GM12878 (cell line): ENCODE measurements around the gene FAM221A. TPM values are rescaled to one million over a fixed set of nuclear protein-coding genes. Genes with fewer than 3 reads are reported as not detected.

Experiments used
- BHLHE40 ChIP-seq, 2 experiments: fragments of 450-650 bp in 1 of 2; IDR thresholded peaks; 2 replicates each; pipeline ENCODE4 v1.6.1; 2011 to 2017; ENCODE audit warnings: low read depth in 2 of 2, borderline replicate concordance in 1 of 2, improper control_type of control experiment in 1 of 2, low read length in 1 of 2, mild to moderate bottlenecking in 1 of 2
- BMI1 ChIP-seq: fragments of 450-650 bp; IDR thresholded peaks from 2 replicates; pipeline ENCODE4 v1.6.1; 2016; ENCODE audit warnings: mild to moderate bottlenecking, moderate library complexity, borderline replicate concordance
- CUX1 ChIP-seq: IDR thresholded peaks from 2 replicates; pipeline ENCODE4 v1.6.1; 2012; ENCODE audit warnings: improper control_type of control experiment, low read depth, low read length; ENCODE audit not compliant: insufficient replicate concordance
- DPF2 ChIP-seq: fragments of 450-650 bp; IDR thresholded peaks from 2 replicates; pipeline ENCODE4 v1.6.1; 2017; ENCODE audit warnings: mild to moderate bottlenecking
- EED ChIP-seq: sonication (generic); IDR thresholded peaks from 2 replicates; pipeline ENCODE4 v1.6.1; 2016; ENCODE audit warnings: antibody characterized with exemption, low read depth
- ESRRA ChIP-seq: IDR thresholded peaks from 2 replicates; pipeline ENCODE4 v1.6.1; 2012; ENCODE audit warnings: mild to moderate bottlenecking, low read length, improper control_type of control experiment
- FOXK2 ChIP-seq: fragments of 450-650 bp; IDR thresholded peaks from 2 replicates; pipeline ENCODE4 v1.6.1; 2017; ENCODE audit warnings: mild to moderate bottlenecking, moderate library complexity
- HSF1 ChIP-seq: fragments of 150-350 bp; IDR thresholded peaks from 2 replicates; pipeline ENCODE4 v1.6.1; 2014; ENCODE audit warnings: mild to moderate bottlenecking, low read depth, low read length
- KLF5 ChIP-seq: fragments of 450-650 bp; IDR thresholded peaks from 2 replicates; pipeline ENCODE4 v1.6.1; 2014; ENCODE audit warnings: mild to moderate bottlenecking; ENCODE audit not compliant: partially characterized antibody
- MTA2 ChIP-seq: fragments of 450-650 bp; IDR thresholded peaks from 2 replicates; pipeline ENCODE4 v1.6.1; 2016; ENCODE audit warnings: low read depth, mild to moderate bottlenecking, moderate library complexity
- MXI1 ChIP-seq: fragments of 150-350 bp; IDR thresholded peaks from 2 replicates; pipeline ENCODE4 v1.6.1; 2011; ENCODE audit warnings: low read depth, mild to moderate bottlenecking, inconsistent platforms, low read length, improper control_type of control experiment
- NFYA ChIP-seq: IDR thresholded peaks from 2 replicates; pipeline ENCODE4 v1.6.1; 2011; ENCODE audit warnings: low read depth, mild to moderate bottlenecking, low read length, improper control_type of control experiment, borderline replicate concordance
- NRF1 ChIP-seq: conservative IDR thresholded peaks from 2 replicates; pipeline ENCODE4 v1.6.1; 2011; ENCODE audit warnings: mild to moderate bottlenecking, low read depth, low read length, improper control_type of control experiment
- SKIL ChIP-seq: fragments of 450-650 bp; IDR thresholded peaks from 2 replicates; pipeline ENCODE4 v1.6.1; 2017; ENCODE audit warnings: mild to moderate bottlenecking, low read depth, inconsistent platforms; ENCODE audit not compliant: poor library complexity, severe bottlenecking
- SMAD1 ChIP-seq: fragments of 450-650 bp; IDR thresholded peaks from 2 replicates; pipeline ENCODE4 v1.6.1; 2018; ENCODE audit warnings: mild to moderate bottlenecking, low read depth; ENCODE audit not compliant: partially characterized antibody
- SPI1 ChIP-seq: IDR thresholded peaks from 2 replicates; pipeline ENCODE4 v1.6.1; 2011; ENCODE audit warnings: low read depth, mild to moderate bottlenecking, low read length, moderate library complexity, borderline replicate concordance; ENCODE audit not compliant: insufficient read depth
- SUPT20H ChIP-seq: IDR thresholded peaks from 2 replicates; pipeline ENCODE4 v1.6.1; 2011; ENCODE audit warnings: low read depth, mild to moderate bottlenecking, low read length, moderate library complexity, borderline replicate concordance; ENCODE audit not compliant: control insufficient read depth
- TAF1 ChIP-seq: IDR thresholded peaks from 2 replicates; pipeline ENCODE4 v1.6.1; 2011; ENCODE audit warnings: mild to moderate bottlenecking, low read depth, low read length, borderline replicate concordance
- TARDBP ChIP-seq: IDR thresholded peaks from 2 replicates; pipeline ENCODE4 v1.6.1; 2016; ENCODE audit warnings: borderline replicate concordance
- TCF7 ChIP-seq: IDR thresholded peaks from 2 replicates; pipeline ENCODE4 v1.6.1; 2014; ENCODE audit warnings: antibody characterized with exemption, borderline replicate concordance
- ZNF622 ChIP-seq: fragments of 450-650 bp; IDR thresholded peaks from 2 replicates; pipeline ENCODE4 v1.6.1; 2017; ENCODE audit warnings: mild to moderate bottlenecking, inconsistent platforms
- polyA plus RNA-seq, 11 experiments: library from polyadenylated mRNA; depleted of rRNA in 4 of 11; unstranded in 6 of 11; stranded (reverse) in 5 of 11; fragments of >200 nt; fragmentation: Nextera tagmentation in 4 of 11; fragmentation: Illumina TruSeq in 1 of 11; extraction: Ambion mirVana in 4 of 11; extraction: Trizol in 1 of 11; gene quantifications; 1 replicate in 1 of 11; 2 replicates in 10 of 11; pipeline versions ENCODE4 v1.2.1 to v1.2.3, GENCODE V29; 2011 to 2016; ENCODE audit warnings: inconsistent platforms in 2 of 11, missing spikeins in 2 of 11, low read depth in 1 of 11
- total RNA-seq, 4 experiments: library from RNA; depleted of rRNA in 3 of 4; stranded (reverse); fragments of >200 nt in 3 of 4; fragmentation: Illumina TruSeq in 1 of 4; extraction: Trizol in 1 of 4; gene quantifications; 2 replicates each; pipeline versions ENCODE4 v1.2.1 to v1.2.3, GENCODE V29; 2013 to 2021

Gene FAM221A
- total and polyA plus RNA-seq, 10 of the 15 experiments (the other 5 are each of a cell fraction or from before 2014, with no cell fraction given) = 6.3 to 16.7 (median 9.7) TPM

GRCh38 chr7:23680414-23681405 is 711 bp downstream of the FAM221A start (continued):
- TF ChIP-seq KLF5 = no peak
- TF ChIP-seq SUPT20H = no peak
- no peak for TF ChIP-seq SKIL
- no peak for TF ChIP-seq TCF7
- TF ChIP-seq TAF1 = no peak
- no peak for TF ChIP-seq BMI1
- peak in 1 of 2 experiments; percentile 20; a peak in 1 of 4 replicates for TF ChIP-seq BHLHE40 (IDR thresholded peaks at IDR 0.05; ENCODE audit: borderline replicate concordance in 1 of 2, low read depth in 2 of 2, low read length in 1 of 2)
- TF ChIP-seq HSF1 = no peak
- TF ChIP-seq DPF2 = no peak
- no peak for TF ChIP-seq ESRRA
- TF ChIP-seq TARDBP = no peak
- no peak for TF ChIP-seq CUX1
- no peak for TF ChIP-seq NFYA
- TF ChIP-seq SMAD1 = no peak
- no peak for TF ChIP-seq SPI1
- no peak for TF ChIP-seq ZNF622
- TF ChIP-seq MXI1 = no peak
- TF ChIP-seq NRF1 = no peak
- TF ChIP-seq FOXK2 = no peak
- TF ChIP-seq MTA2 = peak; percentile 25; the same call in 1 of the 2 replicates
- peak; percentile 51; the same call in 1 of the 2 replicates for TF ChIP-seq EED
